Measurements from ENCODE around the gene AATF. TPM values are rescaled to one million over a fixed set of nuclear protein-coding genes. Genes with fewer than 3 reads are reported as not detected.

The AATF gene
- total RNA-seq, 4 donors from 2014 or later = 30.3 to 50.5 (median 40.9) TPM

- Histone ChIP-seq H3K27me3 (peaks cover 29 to 43% (median 41%) of the 10 kb centered on the region in 3 donors), H3K9me3 (no peaks in the 10 kb centered on the region), H3K4me3 (no peak overlapping the region), H3K36me3 (no peaks in the 10 kb centered on the region), H3K4me1 (no peaks in the 10 kb centered on the region), H3K27ac (no peak overlapping the region)
- ATAC-seq = no peak
- TF ChIP-seq, protein P1, sequence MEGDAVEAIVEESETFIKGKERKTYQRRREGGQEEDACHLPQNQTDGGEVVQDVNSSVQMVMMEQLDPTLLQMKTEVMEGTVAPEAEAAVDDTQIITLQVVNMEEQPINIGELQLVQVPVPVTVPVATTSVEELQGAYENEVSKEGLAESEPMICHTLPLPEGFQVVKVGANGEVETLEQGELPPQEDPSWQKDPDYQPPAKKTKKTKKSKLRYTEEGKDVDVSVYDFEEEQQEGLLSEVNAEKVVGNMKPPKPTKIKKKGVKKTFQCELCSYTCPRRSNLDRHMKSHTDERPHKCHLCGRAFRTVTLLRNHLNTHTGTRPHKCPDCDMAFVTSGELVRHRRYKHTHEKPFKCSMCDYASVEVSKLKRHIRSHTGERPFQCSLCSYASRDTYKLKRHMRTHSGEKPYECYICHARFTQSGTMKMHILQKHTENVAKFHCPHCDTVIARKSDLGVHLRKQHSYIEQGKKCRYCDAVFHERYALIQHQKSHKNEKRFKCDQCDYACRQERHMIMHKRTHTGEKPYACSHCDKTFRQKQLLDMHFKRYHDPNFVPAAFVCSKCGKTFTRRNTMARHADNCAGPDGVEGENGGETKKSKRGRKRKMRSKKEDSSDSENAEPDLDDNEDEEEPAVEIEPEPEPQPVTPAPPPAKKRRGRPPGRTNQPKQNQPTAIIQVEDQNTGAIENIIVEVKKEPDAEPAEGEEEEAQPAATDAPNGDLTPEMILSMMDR (IDR thresholded peaks at IDR 0.05 in 4 of 5, conservative IDR thresholded peaks at IDR 0.05 in 1 of 5) = no peak
- no peak for TF ChIP-seq POLR2A (IDR thresholded peaks at IDR 0.05)
- no peak for DNase-seq
- in situ Hi-C loops (cut with MboI; ENCODE audit: low sequenced_read_pairs in 4 of 4) (loop anchor here in 1 of 4 donors (25.0 kb wide), 1 partner anchor 112 kb away; no protein-coding TSS in a partner anchor), intact Hi-C loops (cut with DNase I; ENCODE audit: low total_unique reads) (no loop called here)
Observed at GRCh38 chr17:36923814-36924221, 24.9 kb upstream of the AATF start.

- no peak for TF ChIP-seq POLR2A (IDR thresholded peaks at IDR 0.05)
- TF ChIP-seq, protein P1 (IDR thresholded peaks at IDR 0.05 in 4 of 5, conservative IDR thresholded peaks at IDR 0.05 in 1 of 5) = no peak
- DNase-seq (no peak), ATAC-seq (no peak)
- H3K9me3 ChIP-seq = no peaks in the 10 kb centered on the region
- H3K27ac ChIP-seq = no peak overlapping the region
- H3K4me3 ChIP-seq = no peak overlapping the region
- intact Hi-C loops (cut with DNase I; ENCODE audit: low total_unique reads) = no loop called here
- H3K36me3 ChIP-seq = no peaks in the 10 kb centered on the region
- in situ Hi-C loops (cut with MboI; ENCODE audit: low sequenced_read_pairs in 4 of 4) = loop anchor here in 1 of 4 donors (25.0 kb wide), 1 partner anchor 289 kb away; no protein-coding TSS in a partner anchor
- no peaks in the 10 kb centered on the region for H3K4me1 ChIP-seq
- H3K27me3 ChIP-seq = peaks cover 43 to 54% (median 51%) of the 10 kb centered on the region in 3 donors
Observed at GRCh38 chr17:36926226-36926625, 22.5 kb upstream of the AATF start.

DNA sequence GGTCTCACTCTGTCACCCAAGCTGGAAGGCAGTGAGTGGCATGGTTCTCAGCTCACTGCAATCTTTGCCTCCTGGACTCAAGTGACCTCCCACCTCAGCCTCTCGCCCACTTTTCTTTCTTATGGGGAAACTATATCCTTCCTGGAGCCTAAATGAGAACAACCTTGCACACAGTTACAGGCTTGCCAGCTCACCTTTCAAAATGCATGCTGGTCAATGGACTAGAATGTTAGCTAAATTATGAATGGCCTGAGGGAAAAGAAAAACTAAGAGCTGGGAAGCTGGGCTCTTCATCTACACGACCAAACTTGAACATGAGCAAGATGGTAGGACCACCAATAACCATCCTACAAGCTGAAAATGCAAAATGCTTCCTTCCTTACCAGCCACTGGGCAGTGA is 22.1 kb upstream of the AATF start:
- TF ChIP-seq, protein P1 (IDR thresholded peaks at IDR 0.05 in 4 of 5, conservative IDR thresholded peaks at IDR 0.05 in 1 of 5) = no peak
- TF ChIP-seq POLR2A (IDR thresholded peaks at IDR 0.05) = no peak
- H3K4me1 ChIP-seq = peaks cover under 1 to 3% of the 10 kb centered on the region in 2 donors
- H3K36me3 ChIP-seq = no peaks in the 10 kb centered on the region
- intact Hi-C loops (cut with DNase I; ENCODE audit: low total_unique reads) (no loop called here), in situ Hi-C loops (cut with MboI; ENCODE audit: low sequenced_read_pairs in 4 of 4) (loop anchor here in 1 of 4 donors (25.0 kb wide), 1 partner anchor 289 kb away; no protein-coding TSS in a partner anchor)
- ATAC-seq (no peak), DNase-seq (no peak)
- H3K27ac ChIP-seq = no peak overlapping the region
- no peaks in the 10 kb centered on the region for H3K9me3 ChIP-seq
- no peak overlapping the region for H3K4me3 ChIP-seq
- peaks cover 48 to 57% (median 56%) of the 10 kb centered on the region in 3 donors for H3K27me3 ChIP-seq

GRCh38 chr17:36928471-36929345 is 20.0 kb upstream of the AATF start:
- no peak for ATAC-seq
- intact Hi-C loops (cut with DNase I; ENCODE audit: low total_unique reads) (no loop called here), in situ Hi-C loops (cut with MboI; ENCODE audit: low sequenced_read_pairs in 4 of 4) (loop anchor here in 1 of 4 donors (25.0 kb wide), 1 partner anchor 291 kb away; no protein-coding TSS in a partner anchor)
- H3K4me3 ChIP-seq = no peak overlapping the region
- no peaks in the 10 kb centered on the region for H3K9me3 ChIP-seq
- H3K27me3 ChIP-seq = peaks cover 67 to 71% (median 68%) of the 10 kb centered on the region in 3 donors
- DNase-seq = no peak
- peaks cover 13 to 21% of the 10 kb centered on the region in 2 donors for H3K4me1 ChIP-seq
- no peak overlapping the region for H3K27ac ChIP-seq
- TF ChIP-seq, protein P1 (IDR thresholded peaks at IDR 0.05 in 4 of 5, conservative IDR thresholded peaks at IDR 0.05 in 1 of 5) = no peak
- TF ChIP-seq POLR2A (IDR thresholded peaks at IDR 0.05) = no peak
- no peaks in the 10 kb centered on the region for H3K36me3 ChIP-seq

Measured in gastrocnemius medialis (tissue), 4 donors.